Esophagus muscularis mucosa (tissue), 4 donors: ENCODE measurements around the gene RBP3.

Experiments used
- EP300 ChIP-seq: sonication (generic); formaldehyde crosslinking; IDR thresholded peaks from one replicate; pipeline ENCODE4 v1.6.1; 2017; ENCODE audit warnings: antibody characterized with exemption
- POLR2A ChIP-seq: fragments of 450-650 bp; IDR thresholded peaks from one replicate; pipeline ENCODE4 v1.6.1; 2017; ENCODE audit warnings: antibody characterized with exemption, moderate library complexity, mild to moderate bottlenecking, low read depth
- POLR2AphosphoS5 ChIP-seq, 2 donors: sonication (generic); formaldehyde crosslinking; IDR thresholded peaks; one replicate each; pipeline ENCODE4 v1.6.1; 2017; ENCODE audit warnings: antibody characterized with exemption in 2 of 2
- TF ChIP-seq, protein P1 (sequence below), 3 experiments: fragments of 200-600 bp in 2 of 3; fragments of 450-650 bp in 1 of 3; sonication (generic) in 2 of 3; IDR thresholded peaks; one replicate each; pipeline ENCODE4 v1.5.1; 2017 to 2019; ENCODE audit warnings: antibody characterized with exemption in 3 of 3, mild to moderate bottlenecking in 2 of 3, moderate library complexity in 1 of 3

DNA sequence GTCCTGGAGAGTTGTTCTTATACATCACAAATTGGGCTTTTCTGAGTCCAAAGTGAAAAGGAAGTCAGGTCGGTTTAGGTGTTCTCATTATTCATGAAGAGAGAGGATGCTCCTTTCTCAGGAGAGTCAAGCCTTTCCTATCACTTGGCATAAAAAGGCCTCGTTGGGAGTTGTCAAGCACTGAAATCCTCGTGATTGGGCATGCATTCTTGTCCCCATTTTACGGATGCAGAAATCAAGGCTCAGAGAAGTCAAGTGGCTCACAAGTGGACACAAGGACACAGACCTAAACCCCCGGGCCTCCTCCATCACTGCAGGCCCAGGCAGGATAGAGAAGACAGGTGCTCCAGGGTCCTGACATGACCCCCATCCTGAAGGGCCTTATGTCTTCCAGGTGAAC lies 8.5 kb downstream of the RBP3 start:
- TF ChIP-seq, protein P1, sequence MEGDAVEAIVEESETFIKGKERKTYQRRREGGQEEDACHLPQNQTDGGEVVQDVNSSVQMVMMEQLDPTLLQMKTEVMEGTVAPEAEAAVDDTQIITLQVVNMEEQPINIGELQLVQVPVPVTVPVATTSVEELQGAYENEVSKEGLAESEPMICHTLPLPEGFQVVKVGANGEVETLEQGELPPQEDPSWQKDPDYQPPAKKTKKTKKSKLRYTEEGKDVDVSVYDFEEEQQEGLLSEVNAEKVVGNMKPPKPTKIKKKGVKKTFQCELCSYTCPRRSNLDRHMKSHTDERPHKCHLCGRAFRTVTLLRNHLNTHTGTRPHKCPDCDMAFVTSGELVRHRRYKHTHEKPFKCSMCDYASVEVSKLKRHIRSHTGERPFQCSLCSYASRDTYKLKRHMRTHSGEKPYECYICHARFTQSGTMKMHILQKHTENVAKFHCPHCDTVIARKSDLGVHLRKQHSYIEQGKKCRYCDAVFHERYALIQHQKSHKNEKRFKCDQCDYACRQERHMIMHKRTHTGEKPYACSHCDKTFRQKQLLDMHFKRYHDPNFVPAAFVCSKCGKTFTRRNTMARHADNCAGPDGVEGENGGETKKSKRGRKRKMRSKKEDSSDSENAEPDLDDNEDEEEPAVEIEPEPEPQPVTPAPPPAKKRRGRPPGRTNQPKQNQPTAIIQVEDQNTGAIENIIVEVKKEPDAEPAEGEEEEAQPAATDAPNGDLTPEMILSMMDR (IDR thresholded peaks at IDR 0.05), result no peak
- no peak for TF ChIP-seq POLR2A
- no peak for TF ChIP-seq EP300
- no peak for TF ChIP-seq POLR2AphosphoS5 (IDR thresholded peaks at IDR 0.05)
